Fibroblast of the aortic adventitia (primary cell): Measurements from ENCODE around the gene BFSP2. TPM values are rescaled to one million over a fixed set of nuclear protein-coding genes. Genes with fewer than 3 reads are reported as not detected.
A peak's percentile ranks its signal among the peaks of the same experiment; 100 is the strongest.
"Not testable (repeated sequence)": the region's sequence is repeated elsewhere in the genome, so short reads cannot be mapped to it uniquely, and the experiment has no call there.

ENCODE experiments used
- DNase-seq: peaks from one replicate; pipeline ENCODE4 v3.0.0-alpha.2; 2010; ENCODE audit warnings: low read depth
- H3K4me3 ChIP-seq: 2 replicates; pipeline ENCODE4 v1.5.1; 2011; ENCODE audit warnings: low read depth, mild to moderate bottlenecking, control low read depth, low read length, moderate library complexity
- total RNA-seq: library from RNA; depleted of rRNA; stranded (reverse); fragments of >200 nt; gene quantifications from 2 replicates; pipeline ENCODE4 v1.2.3, GENCODE V29; 2012; ENCODE audit warnings: low replicate concordance
- TF ChIP-seq, protein P1 (sequence below): IDR thresholded peaks from 2 replicates; pipeline ENCODE4 v1.5.1; 2011; ENCODE audit warnings: mild to moderate bottlenecking, low read length, control low read depth, inconsistent platforms; ENCODE audit not compliant: insufficient read depth

BFSP2 gene
- total RNA-seq, 1 donor: not detected

DNA sequence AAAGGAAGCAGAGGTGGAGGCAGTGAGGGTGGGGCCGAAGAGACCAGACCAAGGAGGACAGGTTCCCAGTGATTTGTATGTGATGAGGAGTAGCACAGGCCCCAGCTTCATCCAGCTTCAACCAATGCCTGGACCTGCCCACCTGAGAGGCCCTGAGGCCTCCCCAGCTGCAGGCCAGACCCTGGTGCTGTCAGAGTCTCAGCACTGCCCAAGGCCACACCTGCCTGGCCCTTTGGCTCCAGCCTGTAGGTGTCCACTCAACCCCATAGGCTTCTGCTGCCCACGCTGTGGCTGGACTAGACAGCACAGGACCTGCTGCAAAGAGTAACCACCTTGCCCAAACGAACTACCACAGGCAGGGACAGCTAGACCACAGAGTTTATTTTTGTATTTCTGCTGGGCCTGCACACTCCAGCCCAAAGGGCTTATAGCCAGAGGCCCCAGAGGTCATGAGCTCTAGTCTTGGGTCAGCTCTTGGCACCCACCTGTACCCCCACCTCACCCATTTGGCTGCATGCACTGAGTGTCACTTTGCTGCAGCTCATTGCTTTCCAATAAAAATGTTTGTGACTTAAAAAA lies 91.7 kb downstream of the BFSP2 start:
- no peak overlapping the region for H3K4me3 ChIP-seq
- DNase-seq: no peak
- TF ChIP-seq, protein P1, sequence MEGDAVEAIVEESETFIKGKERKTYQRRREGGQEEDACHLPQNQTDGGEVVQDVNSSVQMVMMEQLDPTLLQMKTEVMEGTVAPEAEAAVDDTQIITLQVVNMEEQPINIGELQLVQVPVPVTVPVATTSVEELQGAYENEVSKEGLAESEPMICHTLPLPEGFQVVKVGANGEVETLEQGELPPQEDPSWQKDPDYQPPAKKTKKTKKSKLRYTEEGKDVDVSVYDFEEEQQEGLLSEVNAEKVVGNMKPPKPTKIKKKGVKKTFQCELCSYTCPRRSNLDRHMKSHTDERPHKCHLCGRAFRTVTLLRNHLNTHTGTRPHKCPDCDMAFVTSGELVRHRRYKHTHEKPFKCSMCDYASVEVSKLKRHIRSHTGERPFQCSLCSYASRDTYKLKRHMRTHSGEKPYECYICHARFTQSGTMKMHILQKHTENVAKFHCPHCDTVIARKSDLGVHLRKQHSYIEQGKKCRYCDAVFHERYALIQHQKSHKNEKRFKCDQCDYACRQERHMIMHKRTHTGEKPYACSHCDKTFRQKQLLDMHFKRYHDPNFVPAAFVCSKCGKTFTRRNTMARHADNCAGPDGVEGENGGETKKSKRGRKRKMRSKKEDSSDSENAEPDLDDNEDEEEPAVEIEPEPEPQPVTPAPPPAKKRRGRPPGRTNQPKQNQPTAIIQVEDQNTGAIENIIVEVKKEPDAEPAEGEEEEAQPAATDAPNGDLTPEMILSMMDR: no peak

DNA sequence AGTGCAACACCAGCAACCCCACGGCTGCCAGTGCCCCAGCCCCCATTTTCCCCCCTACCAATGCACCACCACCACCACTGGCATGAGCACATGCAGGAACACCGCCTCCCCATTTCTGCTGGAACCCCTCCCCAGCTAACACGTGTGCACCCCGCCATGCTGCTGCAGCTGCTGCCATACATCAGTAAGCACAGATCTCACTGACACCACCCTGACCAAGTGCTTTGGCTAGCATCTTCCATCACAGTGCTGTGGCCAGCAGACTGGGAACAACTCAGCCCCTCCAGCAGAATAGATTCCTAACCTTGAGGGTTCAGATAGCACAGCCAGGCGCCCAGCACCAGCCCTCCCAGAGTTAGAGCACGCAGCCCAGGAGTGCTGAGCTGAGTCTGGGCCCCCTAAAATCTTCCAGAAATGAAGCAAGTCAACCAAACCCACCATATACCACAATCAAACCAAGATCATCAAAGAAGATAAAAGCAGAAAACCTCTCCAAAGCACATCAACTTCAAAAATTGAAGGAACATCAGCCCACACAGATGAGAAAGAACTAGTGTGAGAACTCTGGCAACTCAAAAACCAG lies 92.4 kb downstream of the BFSP2 start:
- no peak for DNase-seq
- no peak overlapping the region for H3K4me3 ChIP-seq
- TF ChIP-seq, protein P1: no peak

DNA sequence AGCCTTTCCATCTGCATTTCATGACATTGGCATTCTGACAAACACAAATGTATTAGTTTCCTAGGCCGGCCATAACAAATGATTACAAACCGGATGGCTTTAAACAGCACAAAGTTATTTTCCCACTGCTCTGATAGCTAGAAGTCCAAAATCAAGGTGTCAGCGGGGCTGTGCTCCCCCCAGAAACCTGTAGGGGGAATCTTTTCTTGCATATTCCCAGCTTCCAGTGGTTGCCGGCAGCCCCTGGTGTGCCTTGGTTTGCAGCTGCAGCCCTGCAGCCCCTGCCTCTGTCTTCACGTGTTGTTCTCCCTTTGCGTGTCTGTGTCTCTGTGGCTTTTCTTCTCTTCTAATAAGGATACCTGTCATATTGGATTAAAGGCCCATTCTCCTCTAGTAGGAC lies 94.6 kb downstream of the BFSP2 start:
- TF ChIP-seq, protein P1: peak; percentile 48
- H3K4me3 ChIP-seq: no peak overlapping the region
- DNase-seq: peak; percentile 15

DNA sequence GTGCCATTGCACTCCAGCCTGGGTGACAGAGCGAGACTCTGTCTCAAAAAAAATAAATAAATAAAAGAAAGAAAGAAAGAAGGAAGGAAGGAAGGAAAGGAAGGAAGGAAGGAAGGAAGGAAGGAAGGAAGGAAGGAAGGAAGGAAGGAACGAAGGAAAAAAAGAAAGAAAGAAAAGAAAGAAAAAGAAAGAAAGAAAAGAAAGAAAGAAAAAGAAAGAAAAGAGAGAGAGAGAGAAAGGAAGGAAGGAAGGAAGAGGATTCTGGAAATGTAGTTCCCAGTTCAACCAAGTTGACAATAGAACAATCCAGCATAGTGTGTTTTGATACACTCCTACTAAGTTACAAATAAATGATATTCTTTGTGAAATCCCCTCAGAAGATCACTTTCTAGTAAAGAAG lies 102.7 kb downstream of the BFSP2 start:
- DNase-seq: not testable (repeated sequence)

DNA sequence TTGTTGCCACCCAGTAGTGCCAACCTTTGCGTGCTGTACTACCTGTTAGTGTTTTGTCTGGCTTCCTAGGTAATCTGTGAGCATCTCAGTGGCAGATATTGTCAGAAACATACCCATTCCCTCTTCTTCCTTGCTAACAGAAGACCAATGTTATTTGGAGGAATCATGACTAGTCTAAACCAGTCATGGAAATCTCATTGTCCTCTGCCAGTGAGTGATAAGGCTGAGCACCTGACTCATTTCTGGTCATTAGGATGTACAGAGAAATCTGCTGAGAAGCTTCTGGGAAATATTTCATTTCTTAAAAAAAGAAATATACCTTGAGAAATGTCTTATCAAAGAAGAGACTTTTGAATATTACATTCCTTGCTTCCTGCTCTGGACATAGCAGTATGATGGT lies 103.6 kb downstream of the BFSP2 start:
- no peak for DNase-seq
- H3K4me3 ChIP-seq: no peak overlapping the region
- TF ChIP-seq, protein P1: no peak

More for the DNA sequence above, 102.7 kb downstream of the BFSP2 start:
- not testable (repeated sequence) for H3K4me3 ChIP-seq

DNA sequence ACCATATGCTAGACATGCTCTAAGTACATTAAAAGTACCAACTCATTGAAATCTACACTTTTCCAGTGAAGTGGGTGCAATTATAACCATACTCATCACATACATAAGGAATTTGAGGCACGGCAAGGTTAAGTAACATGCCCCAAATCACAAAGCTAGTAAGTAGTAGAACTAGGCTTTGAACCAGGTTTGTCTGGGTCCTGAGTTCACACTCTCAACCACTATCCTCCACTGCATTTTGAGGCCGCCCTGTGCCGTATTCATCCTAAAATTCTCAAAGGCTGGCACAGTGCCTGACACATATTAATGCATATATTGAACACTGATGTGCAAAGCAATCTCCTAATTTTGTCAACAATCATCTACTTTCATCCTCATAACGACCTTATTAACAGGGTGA lies 104.9 kb downstream of the BFSP2 start:
- TF ChIP-seq, protein P1: no peak

DNA sequence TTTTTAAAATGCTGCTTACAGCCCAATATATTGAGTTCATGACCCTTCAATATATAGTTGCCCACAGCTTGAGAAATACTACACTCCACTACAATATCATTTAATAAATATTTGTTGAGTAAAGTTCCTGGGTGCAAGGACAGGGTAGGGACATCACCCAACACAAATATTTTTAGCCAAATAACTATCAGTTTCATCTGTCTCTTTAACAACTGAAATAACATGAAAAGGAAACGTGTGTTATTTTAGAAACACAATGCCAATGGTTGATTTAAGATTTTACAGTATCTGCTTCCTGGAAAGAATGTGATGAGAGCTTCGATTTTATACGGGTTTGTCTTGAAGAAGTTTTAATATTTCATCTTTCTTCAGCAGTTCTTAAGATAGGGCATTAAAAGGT lies 106.0 kb downstream of the BFSP2 start:
- TF ChIP-seq, protein P1: no peak
- DNase-seq: no peak
- H3K4me3 ChIP-seq: no peak overlapping the region

More for the DNA sequence above, 104.9 kb downstream of the BFSP2 start:
- H3K4me3 ChIP-seq: no peak overlapping the region
- no peak for DNase-seq
